Uterus (tissue), 4 donors: ENCODE data around the gene NBEA. TPM values are rescaled to one million over a fixed set of nuclear protein-coding genes. Genes with fewer than 3 reads are reported as not detected.

Experiments
- DNase-seq, 2 donors: peaks; one replicate each; pipeline ENCODE4 v3.0.0-alpha.2; 2019 to 2020
- H3K27ac ChIP-seq, 2 donors: fragments of 200-600 bp; sonication (generic); 1 replicate in 1 of 2; 2 replicates in 1 of 2; pipeline ENCODE4 v1.5.1; 2016 to 2018
- H3K27me3 ChIP-seq, 2 donors: fragments of 200-600 bp; sonication (generic); one replicate each; pipeline ENCODE4 v1.5.1; 2018 to 2019; ENCODE audit warnings: control low read depth in 1 of 2
- H3K36me3 ChIP-seq, 2 donors: fragments of 200-600 bp; sonication (generic); one replicate each; pipeline ENCODE4 v1.5.1; 2019; ENCODE audit warnings: control low read depth in 1 of 2
- H3K4me1 ChIP-seq, 2 donors: fragments of 200-600 bp; sonication (generic); one replicate each; pipeline ENCODE4 v1.5.1; 2018 to 2019; ENCODE audit warnings: control low read depth in 1 of 2
- H3K4me3 ChIP-seq, 2 donors: fragments of 200-600 bp; sonication (generic); 1 replicate in 1 of 2; 2 replicates in 1 of 2; pipeline ENCODE4 v1.5.1; 2018 to 2019; ENCODE audit warnings: mild to moderate bottlenecking in 1 of 2
- H3K9me3 ChIP-seq, 2 donors: fragments of 200-600 bp; sonication (generic); one replicate each; pipeline ENCODE4 v1.5.1; 2019; ENCODE audit warnings: control low read depth in 1 of 2
- CTCF ChIP-seq, 4 experiments: fragments of 200-600 bp in 2 of 4; fragments of 450-650 bp in 2 of 4; sonication (generic) in 2 of 4; IDR thresholded peaks; one replicate each; pipeline ENCODE4 v1.5.1; 2016 to 2019; ENCODE audit warnings: antibody characterized with exemption in 4 of 4, mild to moderate bottlenecking in 2 of 4, moderate library complexity in 1 of 4
- POLR2A ChIP-seq, 2 donors: fragments of 450-650 bp; IDR thresholded peaks; one replicate each; pipeline ENCODE4 v1.6.1; 2016; ENCODE audit warnings: antibody characterized with exemption in 2 of 2, mild to moderate bottlenecking in 1 of 2, moderate library complexity in 1 of 2
- intact Hi-C: fragments of 100-400 bp; cut with DNase I; formaldehyde crosslinking; loops from one replicate; pipeline ENCODE4 v1.15.1; 2023; ENCODE audit warnings: low total_unique reads
- total RNA-seq, 4 donors: library from RNA; depleted of rRNA in 3 of 4; stranded (reverse); fragments of >200 nt in 3 of 4; gene quantifications; one replicate each; pipeline versions ENCODE4 v1.1.0 to v1.2.4, GENCODE V29; 2014 to 2023
- donor health status: DM: yes; HTN: yes; CAD: no.

Gene NBEA
- total RNA-seq, 4 donors from 2014 or later, result 15.6 to 58.1 (median 37.3) TPM

- Histone ChIP-seq H3K4me1 (peaks cover 0 to 5% of the 10 kb centered on the region in 2 donors), H3K27ac (no peak overlapping the region), H3K36me3 (no peaks in the 10 kb centered on the region), H3K27me3 (no peaks in the 10 kb centered on the region), H3K9me3 (no peaks in the 10 kb centered on the region), H3K4me3 (no peak overlapping the region)
- DNase-seq, result no peak
- intact Hi-C loops, result no loop called here
- no peak for TF ChIP-seq POLR2A (IDR thresholded peaks at IDR 0.05)
- TF ChIP-seq CTCF (IDR thresholded peaks at IDR 0.05), result no peak
Observed at GRCh38 chr13:35598233-35598632, 656.2 kb downstream of the NBEA start.

- Histone ChIP-seq H3K9me3 (no peaks in the 10 kb centered on the region), H3K27me3 (no peaks in the 10 kb centered on the region), H3K4me3 (no peak overlapping the region), H3K36me3 (no peaks in the 10 kb centered on the region), H3K27ac (no peak overlapping the region), H3K4me1 (peaks cover 0 to 5% of the 10 kb centered on the region in 2 donors)
- intact Hi-C loops, result no loop called here
- TF ChIP-seq CTCF (IDR thresholded peaks at IDR 0.05) (no peak), POLR2A (IDR thresholded peaks at IDR 0.05) (no peak)
- no peak for DNase-seq
Observed at GRCh38 chr13:35598790-35599369, 656.8 kb downstream of the NBEA start.

GRCh38 chr13:35599384-35599783, 657.3 kb downstream of the NBEA start:
- Histone ChIP-seq H3K27me3 (no peaks in the 10 kb centered on the region), H3K4me1 (peaks cover 0 to 5% of the 10 kb centered on the region in 2 donors), H3K9me3 (no peaks in the 10 kb centered on the region), H3K36me3 (no peaks in the 10 kb centered on the region), H3K4me3 (no peak overlapping the region), H3K27ac (no peak overlapping the region)
- intact Hi-C loops, result no loop called here
- DNase-seq, result no peak
- TF ChIP-seq POLR2A (IDR thresholded peaks at IDR 0.05) (no peak), CTCF (IDR thresholded peaks at IDR 0.05) (no peak)

GRCh38 chr13:35600137-35600536, 658.1 kb downstream of the NBEA start:
- intact Hi-C loops, result no loop called here
- H3K4me1 ChIP-seq, result peaks cover 0 to 5% of the 10 kb centered on the region in 2 donors
- TF ChIP-seq CTCF (IDR thresholded peaks at IDR 0.05), result no peak
- no peak for TF ChIP-seq POLR2A (IDR thresholded peaks at IDR 0.05)

GRCh38 chr13:35603593-35604285, 661.7 kb downstream of the NBEA start:
- no peaks in the 10 kb centered on the region for H3K36me3 ChIP-seq
- DNase-seq, result no peak
- H3K4me1 ChIP-seq, result no peaks in the 10 kb centered on the region
- no peaks in the 10 kb centered on the region for H3K9me3 ChIP-seq
- intact Hi-C loops, result no loop called here
- TF ChIP-seq CTCF (IDR thresholded peaks at IDR 0.05) (no peak), POLR2A (IDR thresholded peaks at IDR 0.05) (no peak)
- no peak overlapping the region for H3K4me3 ChIP-seq
- H3K27me3 ChIP-seq, result no peaks in the 10 kb centered on the region
- no peak overlapping the region for H3K27ac ChIP-seq

More at GRCh38 chr13:35600137-35600536, 658.1 kb downstream of the NBEA start:
- Histone ChIP-seq H3K9me3 (no peaks in the 10 kb centered on the region), H3K27me3 (no peaks in the 10 kb centered on the region), H3K36me3 (no peaks in the 10 kb centered on the region), H3K4me3 (no peak overlapping the region), H3K27ac (no peak overlapping the region)
- DNase-seq, result no peak
